Mammary epithelial cell (primary cell): Measurements from ENCODE around the gene ART1.

Experiments used
- CTCF ChIP-seq, 2 donors: IDR thresholded peaks in 1 of 2; conservative IDR thresholded peaks in 1 of 2; 2 replicates each; pipeline ENCODE4 v1.5.1; 2011 to 2012; ENCODE audit warnings: inconsistent platforms in 2 of 2, low read length in 2 of 2, mild to moderate bottlenecking in 2 of 2, control low read depth in 1 of 2, low read depth in 1 of 2; ENCODE audit not compliant: insufficient read depth in 1 of 2; ENCODE audit errors: extremely low read depth in 1 of 2
- EZH2 ChIP-seq: IDR thresholded peaks from 2 replicates; pipeline ENCODE4 v1.6.1; 2012; ENCODE audit warnings: low read length, inconsistent platforms, borderline replicate concordance

GRCh38 chr11:3631331-3631730, 13.6 kb upstream of the ART1 start:
- TF ChIP-seq CTCF (conservative IDR thresholded peaks at IDR 0.05 in 1 of 2, IDR thresholded peaks at IDR 0.05 in 1 of 2; ENCODE audit: extremely low read depth in 1 of 2, insufficient read depth in 1 of 2, low read depth in 1 of 2, low read length in 2 of 2) (no peak), EZH2 (no peak)
